HepG2 (cell line): ENCODE data around the gene SLC18A3. TPM values are rescaled to one million over a fixed set of nuclear protein-coding genes. Genes with fewer than 3 reads are reported as not detected.

ENCODE experiments used
- ATAC-seq: fragments of 200-7000 bp; cut with Tn5 transposase; 3 replicates; pipeline ENCODE4 v1.9.1; 2020; ENCODE audit warnings: mild to moderate bottlenecking, moderate library complexity
- BruUV-seq: library from RNA; stranded (reverse); fragments of 400-500 nt; replicated peaks from 2 replicates; lab custom pipeline; 2021; lab: Mats Ljungman, UMichigan
- CTCF ChIA-PET: fragments of 300-600 bp; formaldehyde crosslinking; extraction: SDS; loops from one replicate; lab custom pipeline; 2021; ENCODE audit warnings: low total read pairs, inconsistent platforms, low intra/inter-chr PET ratio; lab: Yijun Ruan, JAX
- POLR2A ChIA-PET: fragments of 350-600 bp; sonication (Branson Sonifier 250); formaldehyde crosslinking; loops from one replicate; lab custom pipeline; 2020; ENCODE audit warnings: antibody characterized with exemption, inconsistent platforms; lab: Yijun Ruan, JAX
- DNase-seq: peaks from one replicate; pipeline ENCODE4 v3.0.0-alpha.2; 2015; ENCODE audit warnings: low spot score
- FAIRE-seq: peaks from 3 replicates; lab custom pipeline; 2011; peaks lifted over from hg19 to GRCh38; lab: Jason Lieb, UNC
- H2AFZ ChIP-seq: one replicate; pipeline ENCODE4 v1.6.1; 2011; ENCODE audit warnings: low read length, inconsistent platforms
- H3K27ac ChIP-seq: fragments of 300-600 bp; 3 replicates; pipeline ENCODE4 v1.8.0; 2011; ENCODE audit warnings: mixed run types, mild to moderate bottlenecking, mixed read lengths, low read length, inconsistent platforms; ENCODE audit not compliant: insufficient read depth; ENCODE audit errors: extremely low read length
- H3K27me3 ChIP-seq, 2 experiments: fragments of 200-600 bp in 1 of 2; 2 replicates in 1 of 2; 3 replicates in 1 of 2; pipeline versions ENCODE4 v1.6.0 to v1.8.0; 2011; ENCODE audit warnings: low read length in 2 of 2, mild to moderate bottlenecking in 2 of 2, moderate library complexity in 2 of 2, inconsistent platforms in 1 of 2; ENCODE audit not compliant: insufficient read depth in 2 of 2, control insufficient read depth in 1 of 2
- H3K36me3 ChIP-seq, 2 experiments: fragments of 200-600 bp in 1 of 2; replicated peaks in 1 of 2; 2 replicates in 1 of 2; 3 replicates in 1 of 2; pipeline versions ENCODE4 v1.5.1 to v1.8.0; 2011; ENCODE audit warnings: low read length in 2 of 2, inconsistent platforms in 1 of 2; ENCODE audit not compliant: insufficient read depth in 2 of 2, control insufficient read depth in 1 of 2
- H3K4me1 ChIP-seq: 2 replicates; pipeline ENCODE4 v1.5.1; 2012; ENCODE audit warnings: low read length, inconsistent platforms; ENCODE audit not compliant: insufficient read depth
- H3K4me2 ChIP-seq: 2 replicates; pipeline ENCODE4 v1.6.0; 2011; ENCODE audit warnings: low read depth, low read length, inconsistent platforms
- H3K4me3 ChIP-seq, 3 experiments: fragments of 200-600 bp in 1 of 3; sonication (generic), shearing (Covaris generic) in 1 of 3; replicated peaks in 1 of 3; 2 replicates each; pipeline ENCODE4 v1.5.1; 2011 to 2016; ENCODE audit warnings: low read length in 3 of 3, inconsistent platforms in 2 of 3, low read depth in 2 of 3, mild to moderate bottlenecking in 2 of 3, control low read depth in 1 of 3, mixed read lengths in 1 of 3; ENCODE audit not compliant: insufficient read depth in 1 of 3
- H3K79me2 ChIP-seq: one replicate; pipeline ENCODE4 v1.6.1; 2011; ENCODE audit warnings: low read length, inconsistent platforms; ENCODE audit not compliant: insufficient read depth
- H3K9ac ChIP-seq: 2 replicates; pipeline ENCODE4 v1.6.0; 2011; ENCODE audit warnings: mild to moderate bottlenecking, low read depth, low read length, inconsistent platforms; ENCODE audit not compliant: insufficient read depth
- H3K9me3 ChIP-seq: 2 replicates; pipeline ENCODE4 v1.5.1; 2012; ENCODE audit warnings: mild to moderate bottlenecking, low read length
- H4K20me1 ChIP-seq: 2 replicates; pipeline ENCODE4 v1.6.0; 2011; ENCODE audit warnings: inconsistent platforms, mild to moderate bottlenecking, low read length, moderate library complexity; ENCODE audit not compliant: insufficient read depth
- ARID2 ChIP-seq: sonication (generic); formaldehyde crosslinking; IDR thresholded peaks from 2 replicates; pipeline ENCODE4 v1.8.1; 2022; ENCODE audit warnings: mild to moderate bottlenecking, missing genetic modification reagents, borderline replicate concordance
- MTA3 ChIP-seq: sonication (generic); formaldehyde crosslinking; IDR thresholded peaks from 2 replicates; pipeline ENCODE4 v1.4.0; 2020; ENCODE audit warnings: missing genetic modification reagents
- NONO ChIP-seq, 2 experiments: fragments of 450-650 bp in 1 of 2; sonication (generic) in 1 of 2; formaldehyde crosslinking in 1 of 2; IDR thresholded peaks in 1 of 2; conservative IDR thresholded peaks in 1 of 2; 2 replicates each; pipeline versions ENCODE4 v1.6.1 to v1.8.0; 2017 to 2022; ENCODE audit warnings: mild to moderate bottlenecking in 1 of 2, missing genetic modification reagents in 1 of 2, moderate library complexity in 1 of 2
- RELA ChIP-seq: sonication (generic); formaldehyde crosslinking; IDR thresholded peaks from 2 replicates; pipeline ENCODE4 v1.4.0; 2020; ENCODE audit warnings: missing genetic modification reagents
- SRSF9 ChIP-seq: fragments of 200-400 bp; formaldehyde crosslinking; IDR thresholded peaks from 2 replicates; pipeline ENCODE4 v1.6.1; 2018; ENCODE audit warnings: borderline replicate concordance, mild to moderate bottlenecking, low read depth, low read length; ENCODE audit not compliant: insufficient read depth, poor library complexity, severe bottlenecking
- ZBTB21 ChIP-seq: sonication (generic); formaldehyde crosslinking; IDR thresholded peaks from 2 replicates; pipeline ENCODE4 v1.4.0; 2020; ENCODE audit warnings: missing genetic modification reagents
- ZBTB34 ChIP-seq: sonication (generic); formaldehyde crosslinking; IDR thresholded peaks from 2 replicates; pipeline ENCODE4 v1.8.0; 2022; ENCODE audit warnings: mild to moderate bottlenecking, missing genetic modification reagents
- WGBS: methylation state at CpG from one replicate; pipeline ENCODE4 v1.1.6; 2017; ENCODE audit warnings: low lambda C conversion rate; 5-methylcytosine and 5-hydroxymethylcytosine counted together
- in situ Hi-C: cut with HindIII; loops from 2 replicates; pipeline ENCODE4 v1.10.0; 2017; ENCODE audit warnings: low pct_unique_long_range_greater_than_20kb; ENCODE audit not compliant: extremely low pct_ligation_motif_present
- intact Hi-C: fragments of 100-400 bp; cut with micrococcal nuclease; formaldehyde crosslinking; loops from one replicate; pipeline ENCODE4 v1.10.0; 2022; ENCODE audit not compliant: unreplicated experiment
- polyA plus RNA-seq, 8 experiments: library from polyadenylated mRNA; depleted of rRNA in 3 of 8; stranded (reverse) in 7 of 8; unstranded in 1 of 8; fragments of >200 nt; fragmentation: Illumina TruSeq in 4 of 8; extraction: Trizol in 4 of 8; gene quantifications; 2 replicates each; pipeline versions ENCODE4 v1.2.1 to v1.2.3, GENCODE V29; 2011 to 2016; ENCODE audit warnings: low read depth in 4 of 8, missing spikeins in 1 of 8, mixed read lengths in 1 of 8; ENCODE audit not compliant: insufficient read depth in 1 of 8
- total RNA-seq, 5 experiments: library from RNA; depleted of rRNA; stranded (reverse); fragments of >200 nt; fragmentation: Illumina TruSeq; extraction: Trizol; gene quantifications; 2 replicates each; pipeline ENCODE4 v1.2.3, GENCODE V29; 2016; ENCODE audit warnings: low read depth in 1 of 5

SLC18A3 gene
- total and polyA plus RNA-seq, 2 of the 13 experiments (the other 11 are each of a cell fraction or from before 2014, with no cell fraction given): not detected

- 0% methylated on average over 5 of the region's 12 CpGs for WGBS
- H3K4me2 ChIP-seq: no peak overlapping the region
- no peak for FAIRE-seq
- H3K4me1 ChIP-seq: no peaks in the 10 kb centered on the region
- no peak overlapping the region for H2AFZ ChIP-seq
- POLR2A ChIA-PET: no interaction called here
- intact Hi-C loops: no loop called here
- no peaks in the 10 kb centered on the region for H4K20me1 ChIP-seq
- in situ Hi-C loops: no loop called here
- no peak overlapping the region for H3K9ac ChIP-seq
- BruUV-seq: no TSS peak
- peaks cover 1 to 32% of the 10 kb centered on the region in 2 experiments; a peak in 3 of 5 replicates for H3K27me3 ChIP-seq
- no peaks in the 10 kb centered on the region for H3K36me3 ChIP-seq
- CTCF ChIA-PET: no interaction called here
- H3K79me2 ChIP-seq: no peaks in the 10 kb centered on the region
- TF ChIP-seq ARID2 (CRISPR knock-in tag) (no peak), MTA3 (CRISPR knock-in tag) (no peak)
- no peaks in the 10 kb centered on the region for H3K9me3 ChIP-seq
- no peak overlapping the region for H3K4me3 ChIP-seq
- no peak for DNase-seq
- H3K27ac ChIP-seq: no peak overlapping the region
- ATAC-seq: no peak; the same call in 2 of the 3 replicates
Observed at GRCh38 chr10:49632406-49633317, 22.6 kb downstream of the SLC18A3 start.

GRCh38 chr10:49633327-49634068 lies 23.4 kb downstream of the SLC18A3 start:
- H3K27me3 ChIP-seq: peaks cover 1 to 32% of the 10 kb centered on the region in 2 experiments; a peak in 3 of 5 replicates
- no peak for DNase-seq
- CTCF ChIA-PET: no interaction called here

More at GRCh38 chr10:49633327-49634068, 23.4 kb downstream of the SLC18A3 start:
- WGBS: 6% methylated on average over 11 of the region's 13 CpGs
- Histone ChIP-seq H3K4me2 (no peak overlapping the region), H3K9ac (no peak overlapping the region), H4K20me1 (no peaks in the 10 kb centered on the region), H3K9me3 (no peaks in the 10 kb centered on the region), H3K4me3 (no peak overlapping the region), H3K4me1 (no peaks in the 10 kb centered on the region), H2AFZ (no peak overlapping the region), H3K79me2 (no peaks in the 10 kb centered on the region), H3K27ac (no peak overlapping the region), H3K36me3 (no peaks in the 10 kb centered on the region)
- TF ChIP-seq NONO (IDR thresholded peaks at IDR 0.05) (no peak), NONO (CRISPR knock-in tag; conservative IDR thresholded peaks at IDR 0.05) (no peak), RELA (CRISPR knock-in tag) (no peak), ZBTB34 (no peak), SRSF9 (no peak), ZBTB21 (CRISPR knock-in tag) (no peak)
- FAIRE-seq (no peak), ATAC-seq (no peak)
- POLR2A ChIA-PET: no interaction called here
- intact Hi-C loops: no loop called here
- in situ Hi-C loops: no loop called here
- no TSS peak for BruUV-seq
